ENCODE data around the gene ASPG.
A peak's percentile ranks its signal among the peaks of the same experiment; 100 is the strongest.

ASPG gene

GRCh38 chr14:104116756-104117340 is 31.3 kb downstream of the ASPG start:
- no peak for DNase-seq (ENCODE audit: low read depth)

GRCh38 chr14:104117341-104118005 is 32.0 kb downstream of the ASPG start:
- no peak for DNase-seq (ENCODE audit: low read depth)

GRCh38 chr14:104118006-104118844 is 32.7 kb downstream of the ASPG start:
- DNase-seq (ENCODE audit: low read depth): no peak

- no peak for DNase-seq (ENCODE audit: low read depth)
Measured at GRCh38 chr14:104119119-104119487, 33.6 kb downstream of the ASPG start.

- DNase-seq (ENCODE audit: low read depth): no peak
Measured at GRCh38 chr14:104119488-104120251, 34.2 kb downstream of the ASPG start.

- no peak for DNase-seq (ENCODE audit: low read depth)
Measured at GRCh38 chr14:104120281-104120741, 34.8 kb downstream of the ASPG start.

- DNase-seq (ENCODE audit: low read depth): no peak
Measured at GRCh38 chr14:104121142-104121541, 35.6 kb downstream of the ASPG start.

GRCh38 chr14:104123879-104124278 is 38.4 kb downstream of the ASPG start:
- no peak for DNase-seq (ENCODE audit: low read depth)

- no peak for DNase-seq (ENCODE audit: low read depth)
Measured at GRCh38 chr14:104125011-104125410, 39.5 kb downstream of the ASPG start.

- no peak for DNase-seq (ENCODE audit: low read depth)
Measured at GRCh38 chr14:104126753-104127152, 41.3 kb downstream of the ASPG start.

GRCh38 chr14:104128981-104129380 is 43.5 kb downstream of the ASPG start:
- DNase-seq (ENCODE audit: low read depth): no peak

- DNase-seq (ENCODE audit: low read depth): no peak
Measured at GRCh38 chr14:104129556-104129955, 44.1 kb downstream of the ASPG start.

GRCh38 chr14:104130974-104131651 is 45.6 kb downstream of the ASPG start:
- no peak for DNase-seq (ENCODE audit: low read depth)

- no peak for DNase-seq (ENCODE audit: low read depth)
Measured at GRCh38 chr14:104131968-104132732, 46.6 kb downstream of the ASPG start.

GRCh38 chr14:104132981-104133380 is 47.5 kb downstream of the ASPG start:
- no peak for DNase-seq (ENCODE audit: low read depth)

- no peak for DNase-seq (ENCODE audit: low read depth)
Measured at GRCh38 chr14:104133496-104133895, 48.0 kb downstream of the ASPG start.

GRCh38 chr14:104134061-104134965 is 48.8 kb downstream of the ASPG start:
- no peak for DNase-seq (ENCODE audit: low read depth)

- peak; percentile 31 for DNase-seq (ENCODE audit: low read depth)
Measured at GRCh38 chr14:104135121-104135903, 49.8 kb downstream of the ASPG start.

- peak; percentile 15 for DNase-seq (ENCODE audit: low read depth)
Measured at GRCh38 chr14:104135904-104136471, 50.5 kb downstream of the ASPG start.
